Measurements from ENCODE around the gene TLR10.
"Not testable (repeated sequence)": the region's sequence is repeated elsewhere in the genome, so short reads cannot be mapped to it uniquely, and the experiment has no call there.

The TLR10 gene

GRCh38 chr4:38779790-38780189, 3.0 kb downstream of the TLR10 start:
- Mint-ChIP-seq H3K36me3 (ENCODE audit: low read depth) (no peaks in the 10 kb centered on the region), H3K27me3 (ENCODE audit: low read depth) (peaks cover 3% of the 10 kb centered on the region), H3K27ac (no peak overlapping the region), H3K4me3 (no peak overlapping the region), H3K9me3 (peaks cover 8% of the 10 kb centered on the region), H3K4me1 (peaks cover 4% of the 10 kb centered on the region)
- TF ChIP-seq CTCF (IDR thresholded peaks at IDR 0.05; ENCODE audit: unreplicated experiment in 3 of 3) = no peak

GRCh38 chr4:38777925-38778324, 4.9 kb downstream of the TLR10 start:
- not testable (repeated sequence) for H3K4me1 Mint-ChIP-seq; H3K27me3 Mint-ChIP-seq (ENCODE audit: low read depth); H3K27ac Mint-ChIP-seq; H3K36me3 Mint-ChIP-seq (ENCODE audit: low read depth); H3K4me3 Mint-ChIP-seq
- peaks cover 17% of the 10 kb centered on the region for H3K9me3 Mint-ChIP-seq

GRCh38 chr4:38775326-38775725, 7.5 kb downstream of the TLR10 start:
- Mint-ChIP-seq H3K27me3 (ENCODE audit: low read depth) (peaks cover 4% of the 10 kb centered on the region), H3K4me3 (no peak overlapping the region)
- TF ChIP-seq CTCF (IDR thresholded peaks at IDR 0.05; ENCODE audit: unreplicated experiment in 3 of 3) = no peak

GRCh38 chr4:38774181-38774955, 8.4 kb downstream of the TLR10 start:
- H3K27me3 Mint-ChIP-seq (ENCODE audit: low read depth) = peaks cover 4% of the 10 kb centered on the region
- peaks cover 17% of the 10 kb centered on the region for H3K9me3 Mint-ChIP-seq
- H3K4me3 Mint-ChIP-seq = no peak overlapping the region
- no peaks in the 10 kb centered on the region for H3K36me3 Mint-ChIP-seq (ENCODE audit: low read depth)
- no peak for TF ChIP-seq CTCF (IDR thresholded peaks at IDR 0.05; ENCODE audit: unreplicated experiment in 3 of 3)
- no peak overlapping the region for H3K27ac Mint-ChIP-seq
- H3K4me1 Mint-ChIP-seq = peaks cover 1% of the 10 kb centered on the region

More at GRCh38 chr4:38775326-38775725, 7.5 kb downstream of the TLR10 start:
- H3K36me3 Mint-ChIP-seq (ENCODE audit: low read depth) = no peaks in the 10 kb centered on the region
- no peaks in the 10 kb centered on the region for H3K4me1 Mint-ChIP-seq
- H3K27ac Mint-ChIP-seq = no peak overlapping the region
- peaks cover 17% of the 10 kb centered on the region for H3K9me3 Mint-ChIP-seq

GRCh38 chr4:38770281-38770680, 12.5 kb downstream of the TLR10 start:
- H3K9me3 Mint-ChIP-seq = peaks cover 12% of the 10 kb centered on the region
- not testable (repeated sequence) for H3K4me3 Mint-ChIP-seq; H3K36me3 Mint-ChIP-seq (ENCODE audit: low read depth); H3K27me3 Mint-ChIP-seq (ENCODE audit: low read depth)
- peak overlapping the region in 1 of 3 experiments; percentile 29 for H3K27ac Mint-ChIP-seq
- peaks cover 14% of the 10 kb centered on the region for H3K4me1 Mint-ChIP-seq

GRCh38 chr4:38769857-38770256, 12.9 kb downstream of the TLR10 start:
- H3K27ac Mint-ChIP-seq = peak overlapping the region in 1 of 3 experiments; percentile 29
- no peaks in the 10 kb centered on the region for H3K36me3 Mint-ChIP-seq (ENCODE audit: low read depth)
- H3K4me1 Mint-ChIP-seq = peaks cover 14% of the 10 kb centered on the region
- no peak for TF ChIP-seq CTCF (IDR thresholded peaks at IDR 0.05; ENCODE audit: unreplicated experiment in 3 of 3)
- no peak overlapping the region for H3K4me3 Mint-ChIP-seq
- H3K27me3 Mint-ChIP-seq (ENCODE audit: low read depth) = peaks cover 4% of the 10 kb centered on the region
- peaks cover 11% of the 10 kb centered on the region for H3K9me3 Mint-ChIP-seq

GRCh38 chr4:38769441-38769840, 13.3 kb downstream of the TLR10 start:
- Mint-ChIP-seq H3K4me3 (no peak overlapping the region), H3K36me3 (ENCODE audit: low read depth) (no peaks in the 10 kb centered on the region), H3K4me1 (peaks cover 14% of the 10 kb centered on the region), H3K9me3 (peaks cover 6% of the 10 kb centered on the region), H3K27ac (peak overlapping the region in 2 of 3 experiments; percentile 5 to 84), H3K27me3 (ENCODE audit: low read depth) (peaks cover 4% of the 10 kb centered on the region)
- TF ChIP-seq CTCF (IDR thresholded peaks at IDR 0.05; ENCODE audit: unreplicated experiment in 3 of 3) = no peak
